ENCODE results near the gene MC1R.

Gene MC1R

GRCh38 chr16:89936034-89936433, 17.4 kb downstream of the MC1R start:
- DNase-seq = no peak

- no peak for DNase-seq
Observed at GRCh38 chr16:89936508-89936907, 17.8 kb downstream of the MC1R start.

GRCh38 chr16:89936981-89937380, 18.3 kb downstream of the MC1R start:
- DNase-seq = no peak

- no peak for DNase-seq
Observed at GRCh38 chr16:89938175-89938885, 19.7 kb downstream of the MC1R start.

GRCh38 chr16:89944773-89945172, 26.1 kb downstream of the MC1R start:
- DNase-seq = no peak

- no peak for DNase-seq
Observed at GRCh38 chr16:89945654-89946053, 27.0 kb downstream of the MC1R start.

- no peak for DNase-seq
Observed at GRCh38 chr16:89946515-89946914, 27.9 kb downstream of the MC1R start.

- DNase-seq = no peak
Observed at GRCh38 chr16:89949121-89949742, 30.6 kb downstream of the MC1R start.

- DNase-seq = no peak
Observed at GRCh38 chr16:89949756-89950155, 31.1 kb downstream of the MC1R start.

- no peak for DNase-seq
Observed at GRCh38 chr16:89951509-89951908, 32.8 kb downstream of the MC1R start.

- no peak for DNase-seq
Observed at GRCh38 chr16:89952049-89952448, 33.4 kb downstream of the MC1R start.

- no peak for DNase-seq
Observed at GRCh38 chr16:89952551-89952950, 33.9 kb downstream of the MC1R start.

- DNase-seq = peak in 1 of 2 donors; percentile 38
Observed at GRCh38 chr16:89953671-89954406, 35.2 kb downstream of the MC1R start.

GRCh38 chr16:89954462-89954861, 35.8 kb downstream of the MC1R start:
- no peak for DNase-seq

GRCh38 chr16:89955001-89955685, 36.5 kb downstream of the MC1R start:
- no peak for DNase-seq

GRCh38 chr16:89956505-89957215, 38.0 kb downstream of the MC1R start:
- no peak for DNase-seq

- DNase-seq = no peak
Observed at GRCh38 chr16:89957216-89957785, 38.6 kb downstream of the MC1R start.

- peak; percentile 8 to 56 for DNase-seq
Observed at GRCh38 chr16:89958068-89958467, 39.4 kb downstream of the MC1R start.

- no peak for DNase-seq
Observed at GRCh38 chr16:89958596-89958995, 39.9 kb downstream of the MC1R start.

GRCh38 chr16:89960966-89961365, 42.3 kb downstream of the MC1R start:
- no peak for DNase-seq

GRCh38 chr16:89961920-89962319, 43.3 kb downstream of the MC1R start:
- DNase-seq = no peak

GRCh38 chr16:89962754-89963498, 44.3 kb downstream of the MC1R start:
- DNase-seq = no peak
